CD14-positive monocyte (primary cell): ENCODE measurements around the gene ZNF341. TPM values are rescaled to one million over a fixed set of nuclear protein-coding genes. Genes with fewer than 3 reads are reported as not detected.

Experiments used
- DNase-seq, 3 donors: peaks; one replicate each; pipeline ENCODE4 v3.0.0-alpha.2; 2011 to 2022
- H2AFZ ChIP-seq: 2 replicates; pipeline ENCODE4 v1.6.0; 2012; ENCODE audit warnings: mild to moderate bottlenecking, low read depth, low read length, inconsistent platforms; ENCODE audit not compliant: insufficient read depth, poor library complexity, severe bottlenecking
- H3K27ac ChIP-seq, 2 donors: 1 replicate in 1 of 2; 2 replicates in 1 of 2; pipeline ENCODE4 v1.5.1; 2012 to 2013; ENCODE audit warnings: low read length in 2 of 2, control low read depth in 1 of 2, inconsistent platforms in 1 of 2, low read depth in 1 of 2, mild to moderate bottlenecking in 1 of 2
- H3K27me3 ChIP-seq, 2 donors: one replicate each; pipeline versions ENCODE4 v1.6.0 to v1.6.1; 2011 to 2013; ENCODE audit warnings: low read length in 2 of 2; ENCODE audit not compliant: control insufficient read depth in 2 of 2, insufficient read depth in 2 of 2
- H3K36me3 ChIP-seq, 2 donors: replicated peaks in 1 of 2; 1 replicate in 1 of 2; 2 replicates in 1 of 2; pipeline versions ENCODE4 v1.5.1 to v1.6.1; 2012 to 2013; ENCODE audit warnings: low read length in 2 of 2, control low read depth in 1 of 2, inconsistent platforms in 1 of 2, mild to moderate bottlenecking in 1 of 2; ENCODE audit not compliant: insufficient read depth in 2 of 2, control insufficient read depth in 1 of 2
- H3K4me1 ChIP-seq, 2 donors: 1 replicate in 1 of 2; 2 replicates in 1 of 2; pipeline versions ENCODE4 v1.5.1 to v1.6.1; 2012 to 2013; ENCODE audit warnings: low read length in 2 of 2, control low read depth in 1 of 2, inconsistent platforms in 1 of 2, mild to moderate bottlenecking in 1 of 2, moderate library complexity in 1 of 2; ENCODE audit not compliant: insufficient read depth in 2 of 2, control insufficient read depth in 1 of 2
- H3K4me2 ChIP-seq: replicated peaks from 2 replicates; pipeline ENCODE3; 2012; ENCODE audit warnings: low read length, moderate library complexity, mild to moderate bottlenecking; ENCODE audit not compliant: poor library complexity, severe bottlenecking; ENCODE audit errors: extremely low read depth
- H3K4me3 ChIP-seq, 3 experiments: fragments of 200-600 bp in 1 of 3; sonication (generic) in 1 of 3; replicated peaks in 1 of 3; 1 replicate in 2 of 3; 2 replicates in 1 of 3; pipeline ENCODE4 v1.5.1; 2011 to 2013; ENCODE audit warnings: low read length in 3 of 3, mild to moderate bottlenecking in 3 of 3, control low read depth in 2 of 3, low read depth in 2 of 3, inconsistent platforms in 1 of 3, moderate library complexity in 1 of 3
- H3K79me2 ChIP-seq: 2 replicates; pipeline ENCODE4 v1.6.0; 2012; ENCODE audit warnings: mild to moderate bottlenecking, control low read depth, inconsistent platforms, low read length, moderate library complexity; ENCODE audit not compliant: insufficient read depth
- H3K9ac ChIP-seq: 2 replicates; pipeline ENCODE4 v1.6.0; 2017; ENCODE audit warnings: low read length, mild to moderate bottlenecking; ENCODE audit not compliant: insufficient read depth, poor library complexity, severe bottlenecking
- H3K9me3 ChIP-seq, 2 donors: replicated peaks in 1 of 2; 1 replicate in 1 of 2; 2 replicates in 1 of 2; pipeline versions ENCODE4 v1.5.1 to v1.6.1; 2012 to 2013; ENCODE audit warnings: low read length in 2 of 2, control low read depth in 1 of 2; ENCODE audit not compliant: control insufficient read depth in 1 of 2, insufficient read depth in 1 of 2
- H4K20me1 ChIP-seq: 2 replicates; pipeline ENCODE4 v1.6.0; 2012; ENCODE audit warnings: mild to moderate bottlenecking, low read length, control low read depth, moderate library complexity; ENCODE audit not compliant: insufficient read depth
- H3K27ac Mint-ChIP-seq, 7 donors: one replicate each; pipeline ENCODE4 v1.8.0; 2020; ENCODE audit warnings: mild to moderate bottlenecking in 7 of 7, mixed read lengths in 7 of 7, moderate library complexity in 6 of 7, inconsistent platforms in 2 of 7
- H3K27me3 Mint-ChIP-seq, 3 donors: one replicate each; pipeline ENCODE4 v1.8.0; 2021 to 2022; ENCODE audit warnings: low read depth in 3 of 3, mild to moderate bottlenecking in 3 of 3, mixed read lengths in 3 of 3, moderate library complexity in 3 of 3, inconsistent platforms in 1 of 3
- H3K36me3 Mint-ChIP-seq, 2 donors: one replicate each; pipeline ENCODE4 v1.8.0; 2020; ENCODE audit warnings: mixed read lengths in 2 of 2, inconsistent platforms in 1 of 2, mild to moderate bottlenecking in 1 of 2
- H3K4me1 Mint-ChIP-seq: one replicate; pipeline ENCODE4 v1.8.0; 2020; ENCODE audit warnings: mild to moderate bottlenecking, mixed read lengths
- H3K4me3 Mint-ChIP-seq, 2 donors: one replicate each; pipeline ENCODE4 v1.8.0; 2020; ENCODE audit warnings: mild to moderate bottlenecking in 2 of 2, mixed read lengths in 2 of 2, moderate library complexity in 1 of 2
- H3K9me3 Mint-ChIP-seq, 7 donors: one replicate each; pipeline ENCODE4 v1.8.0; 2020 to 2022; ENCODE audit warnings: mixed read lengths in 7 of 7, mild to moderate bottlenecking in 6 of 7, moderate library complexity in 6 of 7, inconsistent platforms in 2 of 7
- CTCF ChIP-seq: fragments of 200-600 bp; IDR thresholded peaks from one replicate; pipeline ENCODE4 v1.8.0; 2022; ENCODE audit warnings: antibody characterized with exemption, mild to moderate bottlenecking
- WGBS: methylation state at CpG from one replicate; pipeline ENCODE4 v1.1.5; 2013; ENCODE audit warnings: missing lambda C conversion rate; ENCODE audit not compliant: insufficient coverage; 5-methylcytosine and 5-hydroxymethylcytosine counted together
- intact Hi-C, 2 donors: fragments of 100-400 bp; cut with micrococcal nuclease; formaldehyde crosslinking; loops; one replicate each; pipeline versions ENCODE4 v1.15.0 to v1.15.1; 2023
- polyA plus RNA-seq, 3 donors: library from polyadenylated mRNA; depleted of rRNA in 1 of 3; unstranded in 2 of 3; stranded (reverse) in 1 of 3; fragments of 300-500 nt in 2 of 3; fragments of >200 nt in 1 of 3; fragmentation: Illumina TruSeq in 2 of 3; gene quantifications; 1 replicate in 2 of 3; 2 replicates in 1 of 3; pipeline ENCODE4 v1.2.3, GENCODE V29; 2012 to 2021

ZNF341 gene
- polyA plus RNA-seq, 3 donors, result 1.1 to 10.3 (median 2.3) TPM

GRCh38 chr20:33803921-33804337, 72.1 kb downstream of the ZNF341 start:
- WGBS, result 100% methylated on average over 1 of the region's 2 CpGs
- H3K9me3 Mint-ChIP-seq, result peaks cover 0 to 2% (median 0%) of the 10 kb centered on the region in 7 donors

GRCh38 chr20:33808388-33808787, 76.6 kb downstream of the ZNF341 start:
- Histone ChIP-seq H3K4me3 (no peak overlapping the region), H3K9me3 (no peaks in the 10 kb centered on the region), H3K4me1 (peaks cover 37 to 38% of the 10 kb centered on the region in 2 donors), H3K4me2 (peak overlapping the region; percentile 14), H3K27ac (peak overlapping the region in 1 of 2 donors; percentile 44), H2AFZ (no peak overlapping the region), H3K27me3 (no peaks in the 10 kb centered on the region), H4K20me1 (peaks cover 17% of the 10 kb centered on the region), H3K36me3 (no peaks in the 10 kb centered on the region), H3K9ac (no peak overlapping the region), H3K79me2 (peaks cover 27% of the 10 kb centered on the region)
- intact Hi-C loops, result no loop called here
- no CpG with 5 or more reads among the region's 3 CpGs for WGBS
- Mint-ChIP-seq H3K9me3 (peaks cover 0 to 2% (median 0%) of the 10 kb centered on the region in 7 donors), H3K27ac (peak overlapping the region in 4 of 7 donors; percentile 32 to 85 (median 36)), H3K4me3 (peak overlapping the region in 1 of 2 donors; percentile 53), H3K4me1 (peaks cover 30% of the 10 kb centered on the region), H3K36me3 (peaks cover 5 to 7% of the 10 kb centered on the region in 2 donors), H3K27me3 (peaks cover 0 to 5% (median 0%) of the 10 kb centered on the region in 3 donors)
- TF ChIP-seq CTCF, result no peak
- no peak for DNase-seq

More at GRCh38 chr20:33803921-33804337, 72.1 kb downstream of the ZNF341 start:
- H3K27me3 ChIP-seq, result no peaks in the 10 kb centered on the region
- no peaks in the 10 kb centered on the region for H3K36me3 ChIP-seq
- Mint-ChIP-seq H3K36me3 (no peaks in the 10 kb centered on the region), H3K27ac (no peak overlapping the region), H3K4me1 (peaks cover 17% of the 10 kb centered on the region), H3K27me3 (peaks cover 0 to 7% (median 0%) of the 10 kb centered on the region in 3 donors), H3K4me3 (no peak overlapping the region)
- no peak overlapping the region for H3K9ac ChIP-seq
- H3K79me2 ChIP-seq, result no peaks in the 10 kb centered on the region
- TF ChIP-seq CTCF, result no peak
- no peaks in the 10 kb centered on the region for H3K9me3 ChIP-seq
- H4K20me1 ChIP-seq, result no peaks in the 10 kb centered on the region
- H2AFZ ChIP-seq, result no peak overlapping the region
- no peak overlapping the region for H3K4me2 ChIP-seq
- peaks cover 18 to 25% of the 10 kb centered on the region in 2 donors for H3K4me1 ChIP-seq
- intact Hi-C loops, result no loop called here
- DNase-seq, result no peak
- no peak overlapping the region for H3K4me3 ChIP-seq
- no peak overlapping the region for H3K27ac ChIP-seq
